Upper lobe of right lung (tissue), 1 donor: ENCODE data around the gene ARHGAP42. TPM values are rescaled to one million over a fixed set of nuclear protein-coding genes. Genes with fewer than 3 reads are reported as not detected.

ENCODE experiments used
- ATAC-seq: fragments of 200-7000 bp; cut with Tn5 transposase; one replicate; pipeline ENCODE4 v1.9.1; 2020; ENCODE audit warnings: mild to moderate bottlenecking, moderate library complexity
- DNase-seq: peaks from one replicate; pipeline ENCODE4 v3.0.0-alpha.2; 2020
- H3K27ac ChIP-seq: fragments of 200-600 bp; one replicate; pipeline ENCODE4 v1.8.0; 2022
- H3K27me3 ChIP-seq: fragments of 200-600 bp; one replicate; pipeline ENCODE4 v1.8.0; 2022; ENCODE audit warnings: mild to moderate bottlenecking
- H3K36me3 ChIP-seq: fragments of 200-600 bp; one replicate; pipeline ENCODE4 v1.8.0; 2022
- H3K4me1 ChIP-seq: fragments of 200-600 bp; one replicate; pipeline ENCODE4 v1.8.0; 2022
- H3K4me3 ChIP-seq: fragments of 200-600 bp; one replicate; pipeline ENCODE4 v1.8.0; 2022; ENCODE audit warnings: mild to moderate bottlenecking
- H3K9me3 ChIP-seq: fragments of 200-600 bp; one replicate; pipeline ENCODE4 v1.8.0; 2022
- CTCF ChIP-seq: fragments of 200-600 bp; IDR thresholded peaks from one replicate; pipeline ENCODE4 v1.8.0; 2022; ENCODE audit warnings: antibody characterized with exemption
- intact Hi-C: fragments of 100-400 bp; cut with DNase I; formaldehyde crosslinking; loops from one replicate; pipeline ENCODE4 v1.11.0; 2022
- long read RNA-seq: library from polyadenylated mRNA; unstranded; transcript quantifications from one replicate; pipeline ENCODE4 v2.0.0, GENCODE V29; 2021
- total RNA-seq: library from RNA; stranded (reverse); fragmentation: NEBNext Ultra II Directional; extraction: Animal tissue kit (Norgen Biotek cat#: 25700); gene quantifications from one replicate; pipeline ENCODE4 v1.2.1, GENCODE V29; 2021
- donor health status: DM: no; HTN: yes; CAD: no; lungs with severe emphysema.

Gene ARHGAP42
- 19.8 TPM for total RNA-seq
- long read RNA-seq, full-length matches to known transcripts, result 4 of 9 reads
- long read RNA-seq, partial matches to known transcripts, result 5 of 9 reads
- long read RNA-seq, other reads (novel, unspliced or antisense), result 0 of 9 reads

GRCh38 chr11:100687054-100687629, at the start of gene ARHGAP42:
Gene ARHGAP42 (plus strand): TSS chr11:100687288. CDS start chr11:100687679, 391 bp downstream.
- H3K4me3 ChIP-seq, result peak within 1 kb of the TSS; percentile 60
- no peaks in the 10 kb centered on the region for H3K9me3 ChIP-seq
- H3K4me1 ChIP-seq, result no peaks in the 10 kb centered on the region
- peak; percentile 84 for ATAC-seq
- H3K36me3 ChIP-seq, result no peaks in the 10 kb centered on the region
- TF ChIP-seq CTCF, result no peak
- intact Hi-C loops, result loop anchor here (10.0 kb wide), 1 partner anchor 248 kb away; no protein-coding TSS in a partner anchor
- DNase-seq, result peak; percentile 82
- H3K27me3 ChIP-seq, result no peaks in the 10 kb centered on the region
- H3K27ac ChIP-seq, result peak within 1 kb of the TSS; percentile 71

- ATAC-seq, result no peak
- DNase-seq, result no peak
- H3K27me3 ChIP-seq, result no peaks in the 10 kb centered on the region
Observed at GRCh38 chr11:100637706-100638105, 49.4 kb upstream of the ARHGAP42 start.

GRCh38 chr11:100638648-100639047, 48.4 kb upstream of the ARHGAP42 start:
- peak overlapping the region; percentile 12 for H3K27ac ChIP-seq
- no peaks in the 10 kb centered on the region for H3K36me3 ChIP-seq
- H3K9me3 ChIP-seq, result no peaks in the 10 kb centered on the region
- no peak for TF ChIP-seq CTCF
- ATAC-seq (peak; percentile 22), DNase-seq (no peak)
- no peak overlapping the region for H3K4me3 ChIP-seq
- intact Hi-C loops, result no loop called here
- no peaks in the 10 kb centered on the region for H3K27me3 ChIP-seq
- H3K4me1 ChIP-seq, result no peaks in the 10 kb centered on the region

More at GRCh38 chr11:100637706-100638105, 49.4 kb upstream of the ARHGAP42 start:
- no peaks in the 10 kb centered on the region for H3K4me1 ChIP-seq
- intact Hi-C loops, result no loop called here
- H3K36me3 ChIP-seq, result no peaks in the 10 kb centered on the region
- no peak overlapping the region for H3K27ac ChIP-seq
- H3K4me3 ChIP-seq, result no peak overlapping the region
- TF ChIP-seq CTCF, result no peak
- H3K9me3 ChIP-seq, result no peaks in the 10 kb centered on the region

GRCh38 chr11:100639140-100639539, 47.9 kb upstream of the ARHGAP42 start:
- intact Hi-C loops, result no loop called here
- peak; percentile 41 for ATAC-seq
- Histone ChIP-seq H3K4me3 (no peak overlapping the region), H3K4me1 (no peaks in the 10 kb centered on the region), H3K27me3 (no peaks in the 10 kb centered on the region), H3K36me3 (no peaks in the 10 kb centered on the region), H3K27ac (peak overlapping the region; percentile 12), H3K9me3 (no peaks in the 10 kb centered on the region)
- DNase-seq, result no peak
- TF ChIP-seq CTCF, result no peak

- no peak for ATAC-seq
- intact Hi-C loops, result no loop called here
- no peaks in the 10 kb centered on the region for H3K4me1 ChIP-seq
- no peaks in the 10 kb centered on the region for H3K27me3 ChIP-seq
- no peaks in the 10 kb centered on the region for H3K9me3 ChIP-seq
- TF ChIP-seq CTCF, result no peak
- no peaks in the 10 kb centered on the region for H3K36me3 ChIP-seq
- no peak for DNase-seq
- H3K4me3 ChIP-seq, result no peak overlapping the region
- H3K27ac ChIP-seq, result no peak overlapping the region
Observed at GRCh38 chr11:100640071-100640470, 47.0 kb upstream of the ARHGAP42 start.
